ENCODE data around the gene CCL15.

DNA sequence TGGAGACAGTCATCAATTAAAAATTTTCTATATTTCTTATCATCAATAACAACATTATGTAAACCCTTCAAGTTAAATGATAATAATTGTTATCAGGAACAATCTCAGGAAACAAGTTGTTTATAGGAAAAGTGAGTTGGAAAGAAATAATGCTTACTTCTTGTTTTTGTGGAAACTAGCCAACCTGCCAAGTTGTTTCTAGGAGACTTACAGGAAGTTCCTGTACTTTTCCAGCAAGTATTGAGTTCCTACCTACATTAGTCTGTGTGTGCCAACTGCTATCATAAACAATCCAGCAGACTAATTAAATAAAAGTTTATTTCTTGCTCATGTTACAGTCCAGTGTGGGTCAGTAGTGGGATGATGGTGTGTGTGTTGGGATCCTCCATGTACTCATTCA, 13.2 kb downstream of the CCL15 start:
- TF ChIP-seq ZSCAN25 (CRISPR knock-in tag; IDR thresholded peaks at IDR 0.05) (no peak), TAF1 (CRISPR knock-in tag; IDR thresholded peaks at IDR 0.05) (no peak), ZNF577 (CRISPR knock-in tag; IDR thresholded peaks at IDR 0.05; ENCODE audit: borderline replicate concordance, low read depth) (no peak), HOXA5 (CRISPR knock-in tag; IDR thresholded peaks at IDR 0.05) (no peak), ZBTB1 (CRISPR knock-in tag; IDR thresholded peaks at IDR 0.05; ENCODE audit: borderline replicate concordance) (no peak), PHF21A (CRISPR knock-in tag; IDR thresholded peaks at IDR 0.05) (no peak), HNRNPH1 (optimal IDR thresholded peaks at IDR 0.05; ENCODE audit: low read depth, low read length) (no peak), SIN3B (IDR thresholded peaks at IDR 0.05; ENCODE audit: low read length) (no peak)
- TF ChIP-seq, protein P1, sequence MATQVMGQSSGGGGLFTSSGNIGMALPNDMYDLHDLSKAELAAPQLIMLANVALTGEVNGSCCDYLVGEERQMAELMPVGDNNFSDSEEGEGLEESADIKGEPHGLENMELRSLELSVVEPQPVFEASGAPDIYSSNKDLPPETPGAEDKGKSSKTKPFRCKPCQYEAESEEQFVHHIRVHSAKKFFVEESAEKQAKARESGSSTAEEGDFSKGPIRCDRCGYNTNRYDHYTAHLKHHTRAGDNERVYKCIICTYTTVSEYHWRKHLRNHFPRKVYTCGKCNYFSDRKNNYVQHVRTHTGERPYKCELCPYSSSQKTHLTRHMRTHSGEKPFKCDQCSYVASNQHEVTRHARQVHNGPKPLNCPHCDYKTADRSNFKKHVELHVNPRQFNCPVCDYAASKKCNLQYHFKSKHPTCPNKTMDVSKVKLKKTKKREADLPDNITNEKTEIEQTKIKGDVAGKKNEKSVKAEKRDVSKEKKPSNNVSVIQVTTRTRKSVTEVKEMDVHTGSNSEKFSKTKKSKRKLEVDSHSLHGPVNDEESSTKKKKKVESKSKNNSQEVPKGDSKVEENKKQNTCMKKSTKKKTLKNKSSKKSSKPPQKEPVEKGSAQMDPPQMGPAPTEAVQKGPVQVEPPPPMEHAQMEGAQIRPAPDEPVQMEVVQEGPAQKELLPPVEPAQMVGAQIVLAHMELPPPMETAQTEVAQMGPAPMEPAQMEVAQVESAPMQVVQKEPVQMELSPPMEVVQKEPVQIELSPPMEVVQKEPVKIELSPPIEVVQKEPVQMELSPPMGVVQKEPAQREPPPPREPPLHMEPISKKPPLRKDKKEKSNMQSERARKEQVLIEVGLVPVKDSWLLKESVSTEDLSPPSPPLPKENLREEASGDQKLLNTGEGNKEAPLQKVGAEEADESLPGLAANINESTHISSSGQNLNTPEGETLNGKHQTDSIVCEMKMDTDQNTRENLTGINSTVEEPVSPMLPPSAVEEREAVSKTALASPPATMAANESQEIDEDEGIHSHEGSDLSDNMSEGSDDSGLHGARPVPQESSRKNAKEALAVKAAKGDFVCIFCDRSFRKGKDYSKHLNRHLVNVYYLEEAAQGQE (IDR thresholded peaks at IDR 0.05; ENCODE audit: borderline replicate concordance in 1 of 2, low read depth in 1 of 2, low read length in 2 of 2), result no peak
- TF ChIP-seq, protein P2, sequence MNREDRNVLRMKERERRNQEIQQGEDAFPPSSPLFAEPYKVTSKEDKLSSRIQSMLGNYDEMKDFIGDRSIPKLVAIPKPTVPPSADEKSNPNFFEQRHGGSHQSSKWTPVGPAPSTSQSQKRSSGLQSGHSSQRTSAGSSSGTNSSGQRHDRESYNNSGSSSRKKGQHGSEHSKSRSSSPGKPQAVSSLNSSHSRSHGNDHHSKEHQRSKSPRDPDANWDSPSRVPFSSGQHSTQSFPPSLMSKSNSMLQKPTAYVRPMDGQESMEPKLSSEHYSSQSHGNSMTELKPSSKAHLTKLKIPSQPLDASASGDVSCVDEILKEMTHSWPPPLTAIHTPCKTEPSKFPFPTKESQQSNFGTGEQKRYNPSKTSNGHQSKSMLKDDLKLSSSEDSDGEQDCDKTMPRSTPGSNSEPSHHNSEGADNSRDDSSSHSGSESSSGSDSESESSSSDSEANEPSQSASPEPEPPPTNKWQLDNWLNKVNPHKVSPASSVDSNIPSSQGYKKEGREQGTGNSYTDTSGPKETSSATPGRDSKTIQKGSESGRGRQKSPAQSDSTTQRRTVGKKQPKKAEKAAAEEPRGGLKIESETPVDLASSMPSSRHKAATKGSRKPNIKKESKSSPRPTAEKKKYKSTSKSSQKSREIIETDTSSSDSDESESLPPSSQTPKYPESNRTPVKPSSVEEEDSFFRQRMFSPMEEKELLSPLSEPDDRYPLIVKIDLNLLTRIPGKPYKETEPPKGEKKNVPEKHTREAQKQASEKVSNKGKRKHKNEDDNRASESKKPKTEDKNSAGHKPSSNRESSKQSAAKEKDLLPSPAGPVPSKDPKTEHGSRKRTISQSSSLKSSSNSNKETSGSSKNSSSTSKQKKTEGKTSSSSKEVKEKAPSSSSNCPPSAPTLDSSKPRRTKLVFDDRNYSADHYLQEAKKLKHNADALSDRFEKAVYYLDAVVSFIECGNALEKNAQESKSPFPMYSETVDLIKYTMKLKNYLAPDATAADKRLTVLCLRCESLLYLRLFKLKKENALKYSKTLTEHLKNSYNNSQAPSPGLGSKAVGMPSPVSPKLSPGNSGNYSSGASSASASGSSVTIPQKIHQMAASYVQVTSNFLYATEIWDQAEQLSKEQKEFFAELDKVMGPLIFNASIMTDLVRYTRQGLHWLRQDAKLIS (CRISPR knock-in tag; IDR thresholded peaks at IDR 0.05), result no peak
- TF ChIP-seq, protein P3, sequence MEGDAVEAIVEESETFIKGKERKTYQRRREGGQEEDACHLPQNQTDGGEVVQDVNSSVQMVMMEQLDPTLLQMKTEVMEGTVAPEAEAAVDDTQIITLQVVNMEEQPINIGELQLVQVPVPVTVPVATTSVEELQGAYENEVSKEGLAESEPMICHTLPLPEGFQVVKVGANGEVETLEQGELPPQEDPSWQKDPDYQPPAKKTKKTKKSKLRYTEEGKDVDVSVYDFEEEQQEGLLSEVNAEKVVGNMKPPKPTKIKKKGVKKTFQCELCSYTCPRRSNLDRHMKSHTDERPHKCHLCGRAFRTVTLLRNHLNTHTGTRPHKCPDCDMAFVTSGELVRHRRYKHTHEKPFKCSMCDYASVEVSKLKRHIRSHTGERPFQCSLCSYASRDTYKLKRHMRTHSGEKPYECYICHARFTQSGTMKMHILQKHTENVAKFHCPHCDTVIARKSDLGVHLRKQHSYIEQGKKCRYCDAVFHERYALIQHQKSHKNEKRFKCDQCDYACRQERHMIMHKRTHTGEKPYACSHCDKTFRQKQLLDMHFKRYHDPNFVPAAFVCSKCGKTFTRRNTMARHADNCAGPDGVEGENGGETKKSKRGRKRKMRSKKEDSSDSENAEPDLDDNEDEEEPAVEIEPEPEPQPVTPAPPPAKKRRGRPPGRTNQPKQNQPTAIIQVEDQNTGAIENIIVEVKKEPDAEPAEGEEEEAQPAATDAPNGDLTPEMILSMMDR (CRISPR knock-in tag; IDR thresholded peaks at IDR 0.05), result no peak
- TF ChIP-seq, protein P4, sequence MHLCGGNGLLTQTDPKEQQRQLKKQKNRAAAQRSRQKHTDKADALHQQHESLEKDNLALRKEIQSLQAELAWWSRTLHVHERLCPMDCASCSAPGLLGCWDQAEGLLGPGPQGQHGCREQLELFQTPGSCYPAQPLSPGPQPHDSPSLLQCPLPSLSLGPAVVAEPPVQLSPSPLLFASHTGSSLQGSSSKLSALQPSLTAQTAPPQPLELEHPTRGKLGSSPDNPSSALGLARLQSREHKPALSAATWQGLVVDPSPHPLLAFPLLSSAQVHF (CRISPR knock-in tag; IDR thresholded peaks at IDR 0.05), result no peak
- TF ChIP-seq, protein P5, sequence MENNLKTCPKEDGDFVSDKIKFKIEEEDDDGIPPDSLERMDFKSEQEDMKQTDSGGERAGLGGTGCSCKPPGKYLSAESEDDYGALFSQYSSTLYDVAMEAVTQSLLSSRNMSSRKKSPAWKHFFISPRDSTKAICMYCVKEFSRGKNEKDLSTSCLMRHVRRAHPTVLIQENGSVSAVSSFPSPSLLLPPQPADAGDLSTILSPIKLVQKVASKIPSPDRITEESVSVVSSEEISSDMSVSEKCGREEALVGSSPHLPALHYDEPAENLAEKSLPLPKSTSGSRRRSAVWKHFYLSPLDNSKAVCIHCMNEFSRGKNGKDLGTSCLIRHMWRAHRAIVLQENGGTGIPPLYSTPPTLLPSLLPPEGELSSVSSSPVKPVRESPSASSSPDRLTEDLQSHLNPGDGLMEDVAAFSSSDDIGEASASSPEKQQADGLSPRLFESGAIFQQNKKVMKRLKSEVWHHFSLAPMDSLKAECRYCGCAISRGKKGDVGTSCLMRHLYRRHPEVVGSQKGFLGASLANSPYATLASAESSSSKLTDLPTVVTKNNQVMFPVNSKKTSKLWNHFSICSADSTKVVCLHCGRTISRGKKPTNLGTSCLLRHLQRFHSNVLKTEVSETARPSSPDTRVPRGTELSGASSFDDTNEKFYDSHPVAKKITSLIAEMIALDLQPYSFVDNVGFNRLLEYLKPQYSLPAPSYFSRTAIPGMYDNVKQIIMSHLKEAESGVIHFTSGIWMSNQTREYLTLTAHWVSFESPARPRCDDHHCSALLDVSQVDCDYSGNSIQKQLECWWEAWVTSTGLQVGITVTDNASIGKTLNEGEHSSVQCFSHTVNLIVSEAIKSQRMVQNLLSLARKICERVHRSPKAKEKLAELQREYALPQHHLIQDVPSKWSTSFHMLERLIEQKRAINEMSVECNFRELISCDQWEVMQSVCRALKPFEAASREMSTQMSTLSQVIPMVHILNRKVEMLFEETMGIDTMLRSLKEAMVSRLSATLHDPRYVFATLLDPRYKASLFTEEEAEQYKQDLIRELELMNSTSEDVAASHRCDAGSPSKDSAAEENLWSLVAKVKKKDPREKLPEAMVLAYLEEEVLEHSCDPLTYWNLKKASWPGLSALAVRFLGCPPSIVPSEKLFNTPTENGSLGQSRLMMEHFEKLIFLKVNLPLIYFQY (CRISPR knock-in tag; IDR thresholded peaks at IDR 0.05; ENCODE audit: borderline replicate concordance), result no peak
- TF ChIP-seq, protein P6, sequence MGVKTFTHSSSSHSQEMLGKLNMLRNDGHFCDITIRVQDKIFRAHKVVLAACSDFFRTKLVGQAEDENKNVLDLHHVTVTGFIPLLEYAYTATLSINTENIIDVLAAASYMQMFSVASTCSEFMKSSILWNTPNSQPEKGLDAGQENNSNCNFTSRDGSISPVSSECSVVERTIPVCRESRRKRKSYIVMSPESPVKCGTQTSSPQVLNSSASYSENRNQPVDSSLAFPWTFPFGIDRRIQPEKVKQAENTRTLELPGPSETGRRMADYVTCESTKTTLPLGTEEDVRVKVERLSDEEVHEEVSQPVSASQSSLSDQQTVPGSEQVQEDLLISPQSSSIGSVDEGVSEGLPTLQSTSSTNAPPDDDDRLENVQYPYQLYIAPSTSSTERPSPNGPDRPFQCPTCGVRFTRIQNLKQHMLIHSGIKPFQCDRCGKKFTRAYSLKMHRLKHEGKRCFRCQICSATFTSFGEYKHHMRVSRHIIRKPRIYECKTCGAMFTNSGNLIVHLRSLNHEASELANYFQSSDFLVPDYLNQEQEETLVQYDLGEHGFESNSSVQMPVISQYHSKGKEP (CRISPR knock-in tag; IDR thresholded peaks at IDR 0.05), result no peak
